GM12865 (cell line): ENCODE measurements around the gene ZBTB47.

Experiments
- DNase-seq: peaks from one replicate; pipeline ENCODE4 v3.0.0; 2010; ENCODE audit warnings: low read depth
- H3K4me3 ChIP-seq: 2 replicates; pipeline ENCODE4 v1.5.1; 2011; ENCODE audit warnings: mild to moderate bottlenecking, low read depth, low read length, control low read depth
- TF ChIP-seq, protein P1 (sequence below): IDR thresholded peaks from 2 replicates; pipeline ENCODE4 v1.5.1; 2011; ENCODE audit warnings: low read length, control low read depth, low read depth, inconsistent platforms; ENCODE audit not compliant: insufficient read depth; ENCODE audit errors: missing control alignments

The ZBTB47 gene

GRCh38 chr3:42688016-42688415 lies 34.5 kb downstream of the ZBTB47 start:
- no peak for DNase-seq
- H3K4me3 ChIP-seq, result no peak overlapping the region
- TF ChIP-seq, protein P1, sequence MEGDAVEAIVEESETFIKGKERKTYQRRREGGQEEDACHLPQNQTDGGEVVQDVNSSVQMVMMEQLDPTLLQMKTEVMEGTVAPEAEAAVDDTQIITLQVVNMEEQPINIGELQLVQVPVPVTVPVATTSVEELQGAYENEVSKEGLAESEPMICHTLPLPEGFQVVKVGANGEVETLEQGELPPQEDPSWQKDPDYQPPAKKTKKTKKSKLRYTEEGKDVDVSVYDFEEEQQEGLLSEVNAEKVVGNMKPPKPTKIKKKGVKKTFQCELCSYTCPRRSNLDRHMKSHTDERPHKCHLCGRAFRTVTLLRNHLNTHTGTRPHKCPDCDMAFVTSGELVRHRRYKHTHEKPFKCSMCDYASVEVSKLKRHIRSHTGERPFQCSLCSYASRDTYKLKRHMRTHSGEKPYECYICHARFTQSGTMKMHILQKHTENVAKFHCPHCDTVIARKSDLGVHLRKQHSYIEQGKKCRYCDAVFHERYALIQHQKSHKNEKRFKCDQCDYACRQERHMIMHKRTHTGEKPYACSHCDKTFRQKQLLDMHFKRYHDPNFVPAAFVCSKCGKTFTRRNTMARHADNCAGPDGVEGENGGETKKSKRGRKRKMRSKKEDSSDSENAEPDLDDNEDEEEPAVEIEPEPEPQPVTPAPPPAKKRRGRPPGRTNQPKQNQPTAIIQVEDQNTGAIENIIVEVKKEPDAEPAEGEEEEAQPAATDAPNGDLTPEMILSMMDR, result no peak

GRCh38 chr3:42688487-42689420 lies 35.3 kb downstream of the ZBTB47 start:
- H3K4me3 ChIP-seq, result no peak overlapping the region
- TF ChIP-seq, protein P1, result no peak
- no peak for DNase-seq

DNA sequence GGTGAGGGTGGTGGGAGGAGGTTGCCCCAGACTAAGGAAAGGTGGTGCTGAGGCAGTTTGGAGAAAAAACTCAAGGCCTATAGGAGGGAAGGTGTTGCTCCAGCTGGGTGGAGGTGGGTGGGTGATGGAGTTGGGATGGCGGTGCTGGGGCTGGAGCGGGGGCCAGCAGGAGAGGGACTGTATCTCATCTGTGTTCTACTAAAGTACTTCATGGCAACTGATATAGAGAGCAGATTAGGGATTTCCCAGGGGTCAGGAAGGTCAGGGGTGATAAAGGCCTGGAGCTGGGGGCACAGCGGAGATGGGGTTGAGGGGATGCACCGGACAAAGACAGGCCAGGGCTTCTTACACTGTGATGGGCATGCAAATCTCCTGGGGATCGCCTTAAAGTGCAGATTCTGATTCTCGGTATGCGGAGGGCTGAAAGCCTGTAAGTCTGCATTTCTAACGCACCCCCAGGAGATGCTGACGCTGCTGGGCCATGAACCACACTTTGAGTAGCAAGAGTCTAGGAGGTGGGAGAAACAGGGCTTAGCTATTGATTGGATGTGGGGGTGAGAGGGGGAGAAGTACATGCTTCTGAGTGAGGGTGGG lies 36.0 kb downstream of the ZBTB47 start:
- TF ChIP-seq, protein P1, result no peak
- H3K4me3 ChIP-seq, result no peak overlapping the region
- DNase-seq, result no peak

- H3K4me3 ChIP-seq, result no peak overlapping the region
- TF ChIP-seq, protein P1, result no peak
Observed at GRCh38 chr3:42690191-42690590, 36.7 kb downstream of the ZBTB47 start.

GRCh38 chr3:42690766-42691680 lies 37.5 kb downstream of the ZBTB47 start:
- TF ChIP-seq, protein P1, result no peak
- no peak overlapping the region for H3K4me3 ChIP-seq
- DNase-seq, result no peak

More at GRCh38 chr3:42690191-42690590, 36.7 kb downstream of the ZBTB47 start:
- no peak for DNase-seq

DNA sequence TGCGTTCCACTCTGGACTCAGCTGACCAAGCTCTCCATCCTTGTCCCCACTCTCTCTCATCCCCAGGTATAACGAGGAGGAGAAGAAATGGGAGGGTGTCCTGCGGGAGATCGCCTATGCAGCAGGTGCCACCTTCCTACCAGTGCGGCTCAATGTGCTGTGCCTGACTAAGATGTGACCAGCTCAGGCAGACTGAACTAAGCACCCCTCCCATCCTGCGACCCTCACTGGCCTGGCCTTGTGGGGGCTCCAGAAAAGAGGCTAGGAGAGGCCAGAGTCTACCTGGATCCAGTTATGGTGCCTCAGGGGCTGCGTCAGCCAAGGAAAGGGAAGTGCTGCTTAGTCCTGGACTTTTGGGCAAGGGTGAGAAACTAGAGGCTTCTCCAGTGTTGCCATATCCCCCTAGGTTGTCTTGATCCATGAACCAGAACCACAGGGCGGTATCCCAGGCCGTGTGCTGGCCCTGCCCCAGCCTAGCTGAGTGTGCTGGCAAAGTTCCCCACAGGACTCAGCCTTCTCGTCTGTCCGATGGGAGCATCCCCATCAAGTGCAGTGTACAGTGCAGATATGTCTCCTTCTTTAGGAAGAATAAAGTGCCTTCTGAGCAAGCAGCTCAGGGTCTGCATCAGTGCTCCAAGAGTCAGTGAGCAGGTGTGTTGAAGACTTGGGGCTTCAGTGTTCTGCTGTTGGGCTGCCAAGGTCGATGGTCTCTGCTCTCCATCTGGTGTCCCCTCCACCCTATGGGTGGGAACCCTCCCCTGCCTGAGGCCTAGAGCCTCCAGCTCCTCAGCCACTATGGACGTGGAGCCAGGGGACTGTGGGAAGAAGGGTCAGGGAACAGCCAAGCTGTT lies 38.5 kb downstream of the ZBTB47 start:
- DNase-seq, result no peak
- TF ChIP-seq, protein P1, result no peak
- no peak overlapping the region for H3K4me3 ChIP-seq
